HEK293T (cell line): ENCODE results near the gene PIBF1.

Source experiments
- ARNT ChIP-seq: fragments of 450-650 bp; IDR thresholded peaks from 2 replicates; pipeline ENCODE4 v1.6.1; 2017; ENCODE audit warnings: mild to moderate bottlenecking
- BHLHE40 ChIP-seq: fragments of 450-650 bp; IDR thresholded peaks from 2 replicates; pipeline ENCODE4 v1.6.1; 2016; ENCODE audit warnings: mild to moderate bottlenecking, moderate library complexity, borderline replicate concordance
- CTBP1 ChIP-seq: fragments of 450-650 bp; IDR thresholded peaks from 2 replicates; pipeline ENCODE4 v1.6.1; 2016; ENCODE audit warnings: borderline replicate concordance
- FOXA1 ChIP-seq: fragments of 450-650 bp; IDR thresholded peaks from 2 replicates; pipeline ENCODE4 v1.6.1; 2016; ENCODE audit warnings: mild to moderate bottlenecking
- FOXK2 ChIP-seq: fragments of 450-650 bp; IDR thresholded peaks from 2 replicates; pipeline ENCODE4 v1.6.1; 2016; ENCODE audit warnings: mild to moderate bottlenecking
- FOXM1 ChIP-seq: fragments of 450-650 bp; IDR thresholded peaks from 2 replicates; pipeline ENCODE4 v1.6.1; 2017; ENCODE audit warnings: mild to moderate bottlenecking, borderline replicate concordance
- LEF1 ChIP-seq: fragments of 450-650 bp; IDR thresholded peaks from 2 replicates; pipeline ENCODE4 v1.6.1; 2017; ENCODE audit warnings: mild to moderate bottlenecking, borderline replicate concordance
- NFRKB ChIP-seq: fragments of 450-650 bp; IDR thresholded peaks from 2 replicates; pipeline ENCODE4 v1.6.1; 2016; ENCODE audit warnings: mild to moderate bottlenecking, moderate library complexity
- PKNOX1 ChIP-seq: fragments of 450-650 bp; IDR thresholded peaks from 2 replicates; pipeline ENCODE4 v1.6.1; 2016
- SUZ12 ChIP-seq: fragments of 450-650 bp; IDR thresholded peaks from 2 replicates; pipeline ENCODE4 v1.6.1; 2016; ENCODE audit warnings: mild to moderate bottlenecking
- ZNF384 ChIP-seq: fragments of 450-650 bp; IDR thresholded peaks from 2 replicates; pipeline ENCODE4 v1.6.1; 2016

GRCh38 chr13:72884101-72884500 is 102.2 kb downstream of the PIBF1 start:
- TF ChIP-seq ARNT (no peak), FOXA1 (no peak), SUZ12 (no peak), BHLHE40 (no peak), FOXK2 (no peak), FOXM1 (no peak), ZNF384 (no peak), CTBP1 (no peak), LEF1 (no peak), NFRKB (no peak), PKNOX1 (no peak)
